ENCODE data around the gene ATP1A4.

DNA sequence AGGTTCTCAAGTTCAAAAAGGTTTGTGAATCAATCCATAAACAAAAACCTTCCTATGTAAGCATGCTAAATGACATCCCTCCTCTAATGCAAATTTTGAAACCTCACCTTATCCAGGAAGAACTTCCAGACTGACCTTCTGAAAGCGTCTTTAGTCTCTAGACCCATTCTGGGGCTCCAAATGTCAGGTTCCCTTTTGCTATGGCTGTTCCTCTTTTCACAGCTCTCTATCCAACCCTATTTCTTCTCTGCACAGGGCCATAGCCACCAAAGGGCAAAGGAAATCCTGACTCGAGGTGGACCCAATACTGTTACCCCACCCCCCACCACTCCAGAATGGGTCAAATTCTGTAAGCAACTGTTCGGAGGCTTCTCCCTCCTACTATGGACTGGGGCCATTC is 3.4 kb downstream of the ATP1A4 start:
- TF ChIP-seq, protein P1, sequence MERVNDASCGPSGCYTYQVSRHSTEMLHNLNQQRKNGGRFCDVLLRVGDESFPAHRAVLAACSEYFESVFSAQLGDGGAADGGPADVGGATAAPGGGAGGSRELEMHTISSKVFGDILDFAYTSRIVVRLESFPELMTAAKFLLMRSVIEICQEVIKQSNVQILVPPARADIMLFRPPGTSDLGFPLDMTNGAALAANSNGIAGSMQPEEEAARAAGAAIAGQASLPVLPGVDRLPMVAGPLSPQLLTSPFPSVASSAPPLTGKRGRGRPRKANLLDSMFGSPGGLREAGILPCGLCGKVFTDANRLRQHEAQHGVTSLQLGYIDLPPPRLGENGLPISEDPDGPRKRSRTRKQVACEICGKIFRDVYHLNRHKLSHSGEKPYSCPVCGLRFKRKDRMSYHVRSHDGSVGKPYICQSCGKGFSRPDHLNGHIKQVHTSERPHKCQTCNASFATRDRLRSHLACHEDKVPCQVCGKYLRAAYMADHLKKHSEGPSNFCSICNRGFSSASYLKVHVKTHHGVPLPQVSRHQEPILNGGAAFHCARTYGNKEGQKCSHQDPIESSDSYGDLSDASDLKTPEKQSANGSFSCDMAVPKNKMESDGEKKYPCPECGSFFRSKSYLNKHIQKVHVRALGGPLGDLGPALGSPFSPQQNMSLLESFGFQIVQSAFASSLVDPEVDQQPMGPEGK (CRISPR knock-in tag; IDR thresholded peaks at IDR 0.05; ENCODE audit: borderline replicate concordance): no peak
- TF ChIP-seq GLIS3 (CRISPR knock-in tag; IDR thresholded peaks at IDR 0.05): no peak
- no peak for TF ChIP-seq ISL1 (CRISPR knock-in tag; IDR thresholded peaks at IDR 0.05)
- no peak for TF ChIP-seq ZFP30 (CRISPR knock-in tag; IDR thresholded peaks at IDR 0.05)
- TF ChIP-seq, protein P2, sequence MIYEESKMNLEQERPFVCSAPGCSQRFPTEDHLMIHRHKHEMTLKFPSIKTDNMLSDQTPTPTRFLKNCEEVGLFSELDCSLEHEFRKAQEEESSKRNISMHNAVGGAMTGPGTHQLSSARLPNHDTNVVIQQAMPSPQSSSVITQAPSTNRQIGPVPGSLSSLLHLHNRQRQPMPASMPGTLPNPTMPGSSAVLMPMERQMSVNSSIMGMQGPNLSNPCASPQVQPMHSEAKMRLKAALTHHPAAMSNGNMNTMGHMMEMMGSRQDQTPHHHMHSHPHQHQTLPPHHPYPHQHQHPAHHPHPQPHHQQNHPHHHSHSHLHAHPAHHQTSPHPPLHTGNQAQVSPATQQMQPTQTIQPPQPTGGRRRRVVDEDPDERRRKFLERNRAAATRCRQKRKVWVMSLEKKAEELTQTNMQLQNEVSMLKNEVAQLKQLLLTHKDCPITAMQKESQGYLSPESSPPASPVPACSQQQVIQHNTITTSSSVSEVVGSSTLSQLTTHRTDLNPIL (CRISPR knock-in tag; IDR thresholded peaks at IDR 0.05; ENCODE audit: low read depth): no peak
- TF ChIP-seq RARB (CRISPR knock-in tag; IDR thresholded peaks at IDR 0.05): no peak

Data from SK-N-SH treated with all-trans-retinoic acid at 6 μM for 48 hours (cell line).